ENCODE data around the gene HIGD1C.
"Not testable (repeated sequence)": the region's sequence is repeated elsewhere in the genome, so short reads cannot be mapped to it uniquely, and the experiment has no call there.

- TF ChIP-seq, protein P1, sequence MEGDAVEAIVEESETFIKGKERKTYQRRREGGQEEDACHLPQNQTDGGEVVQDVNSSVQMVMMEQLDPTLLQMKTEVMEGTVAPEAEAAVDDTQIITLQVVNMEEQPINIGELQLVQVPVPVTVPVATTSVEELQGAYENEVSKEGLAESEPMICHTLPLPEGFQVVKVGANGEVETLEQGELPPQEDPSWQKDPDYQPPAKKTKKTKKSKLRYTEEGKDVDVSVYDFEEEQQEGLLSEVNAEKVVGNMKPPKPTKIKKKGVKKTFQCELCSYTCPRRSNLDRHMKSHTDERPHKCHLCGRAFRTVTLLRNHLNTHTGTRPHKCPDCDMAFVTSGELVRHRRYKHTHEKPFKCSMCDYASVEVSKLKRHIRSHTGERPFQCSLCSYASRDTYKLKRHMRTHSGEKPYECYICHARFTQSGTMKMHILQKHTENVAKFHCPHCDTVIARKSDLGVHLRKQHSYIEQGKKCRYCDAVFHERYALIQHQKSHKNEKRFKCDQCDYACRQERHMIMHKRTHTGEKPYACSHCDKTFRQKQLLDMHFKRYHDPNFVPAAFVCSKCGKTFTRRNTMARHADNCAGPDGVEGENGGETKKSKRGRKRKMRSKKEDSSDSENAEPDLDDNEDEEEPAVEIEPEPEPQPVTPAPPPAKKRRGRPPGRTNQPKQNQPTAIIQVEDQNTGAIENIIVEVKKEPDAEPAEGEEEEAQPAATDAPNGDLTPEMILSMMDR (IDR thresholded peaks at IDR 0.05), result not testable (repeated sequence)
- TF ChIP-seq POLR2A, POLR2AphosphoS5 (IDR thresholded peaks at IDR 0.05): not testable (repeated sequence)
Observed at GRCh38 chr12:50926932-50927331, 25.4 kb upstream of the HIGD1C start.

Measured in breast epithelium (tissue), 3 donors.